Right lobe of liver (tissue), 4 donors: ENCODE results near the gene COMMD1.

Source experiments
- CTCF ChIP-seq, 4 donors: fragments of 200-600 bp in 3 of 4; fragments of 450-650 bp in 1 of 4; IDR thresholded peaks; one replicate each; pipeline versions ENCODE4 v1.5.1 to v1.8.0; 2016 to 2022; ENCODE audit warnings: antibody characterized with exemption in 4 of 4, mild to moderate bottlenecking in 2 of 4
- POLR2A ChIP-seq: fragments of 450-650 bp; IDR thresholded peaks from one replicate; pipeline ENCODE4 v1.6.1; 2017; ENCODE audit warnings: antibody characterized with exemption, mild to moderate bottlenecking
- donor health status: DM: no; HTN: no; CAD: no.
- donor health status: DM: no; HTN: no; CAD: no.
- donor health status: DM: no; HTN: yes; CAD: no.

- TF ChIP-seq CTCF (IDR thresholded peaks at IDR 0.05) (no peak), POLR2A (no peak)
Measured at GRCh38 chr2:61862085-61862484, 43.4 kb upstream of the COMMD1 start.
